GM18517 (cell line): Measurements from ENCODE around the gene CPNE9.

ENCODE experiments used
- ATAC-seq: cut with Tn5 transposase; IDR thresholded peaks from one replicate; pipeline ENCODE4 v1.9.1; 2021; ENCODE audit warnings: mild to moderate bottlenecking, moderate library complexity; ENCODE audit not compliant: unreplicated experiment

The CPNE9 gene

GRCh38 chr3:9686050-9686550 is 17.5 kb upstream of the CPNE9 start:
- ATAC-seq, result no peak

GRCh38 chr3:9686703-9687102 is 16.9 kb upstream of the CPNE9 start:
- ATAC-seq, result no peak

GRCh38 chr3:9687514-9687913 is 16.1 kb upstream of the CPNE9 start:
- ATAC-seq, result no peak

- no peak for ATAC-seq
Measured at GRCh38 chr3:9688961-9689360, 14.7 kb upstream of the CPNE9 start.

GRCh38 chr3:9689757-9690156 is 13.9 kb upstream of the CPNE9 start:
- ATAC-seq, result no peak

GRCh38 chr3:9690451-9691450 is 12.9 kb upstream of the CPNE9 start:
- ATAC-seq, result peak; percentile 97

- no peak for ATAC-seq
Measured at GRCh38 chr3:9691636-9692035, 12.0 kb upstream of the CPNE9 start.

- no peak for ATAC-seq
Measured at GRCh38 chr3:9692416-9692815, 11.2 kb upstream of the CPNE9 start.

GRCh38 chr3:9695345-9695744 is 8.3 kb upstream of the CPNE9 start:
- ATAC-seq, result no peak

GRCh38 chr3:9695746-9696145 is 7.9 kb upstream of the CPNE9 start:
- ATAC-seq, result no peak

- ATAC-seq, result no peak
Measured at GRCh38 chr3:9696480-9697220, 7.0 kb upstream of the CPNE9 start.

- ATAC-seq, result no peak
Measured at GRCh38 chr3:9697892-9698291, 5.7 kb upstream of the CPNE9 start.

GRCh38 chr3:9698293-9698692 is 5.3 kb upstream of the CPNE9 start:
- ATAC-seq, result no peak

- ATAC-seq, result no peak
Measured at GRCh38 chr3:9700536-9700935, 3.1 kb upstream of the CPNE9 start.

GRCh38 chr3:9701006-9701405 is 2.6 kb upstream of the CPNE9 start:
- ATAC-seq, result no peak

- no peak for ATAC-seq
Measured at GRCh38 chr3:9701711-9702110, 1.9 kb upstream of the CPNE9 start.

GRCh38 chr3:9703240-9703639 is 393 bp upstream of the CPNE9 start:
- ATAC-seq, result no peak

GRCh38 chr3:9704347-9705322 is 1.0 kb downstream of the CPNE9 start:
- ATAC-seq, result no peak

- ATAC-seq, result no peak
Measured at GRCh38 chr3:9710174-9710739, 6.6 kb downstream of the CPNE9 start.

- no peak for ATAC-seq
Measured at GRCh38 chr3:9712415-9712814, 8.8 kb downstream of the CPNE9 start.
